Heart left ventricle (tissue), 13 donors: ENCODE measurements around the gene GPR32.

Experiments
- CTCF ChIP-seq, 12 donors: fragments of 200-600 bp; sonication (generic) in 4 of 12; IDR thresholded peaks; one replicate each; pipeline versions ENCODE4 v1.5.0 to v1.8.0; 2018 to 2022; ENCODE audit warnings: antibody characterized with exemption in 12 of 12, mild to moderate bottlenecking in 5 of 12
- POLR2A ChIP-seq, 2 donors: fragments of 450-650 bp; IDR thresholded peaks; one replicate each; pipeline ENCODE4 v1.6.1; 2017; ENCODE audit warnings: antibody characterized with exemption in 2 of 2, mild to moderate bottlenecking in 2 of 2, moderate library complexity in 2 of 2
- donor health status: ischemic (EF 13 %, LVEDD 7.1; RV severe dilation, severe dysfunction).
- donor health status: DM: no; HTN: yes; CAD: no.
- donor health status: DM: no; HTN: no; CAD: no.
- donor health status: ischemic (EF 25% LVEDD 6.9; RV normal size, moderate dysfunction).
- donor health status: ischemic (EF 25% LVEDD 5.7; RV mildly dilated, moderate dysfunction).
- donor health status: ischemic (EF 35%, LVEDD 5.7; RV mildly dilated, moderate dysfunction).
- donor health status: nonischemic (EF 11% LVEDD 7.7; RV severe dilation, severe dysfunction).
- donor health status: DM: yes; HTN: yes; CAD: no.
- donor health status: PGD.
- donor health status: ischemic (EF 29% LVEDD 5.4; RV normal size, mild dysfunction).
- donor health status: nonischemic (EF 23%, LVEDD 6.1; RV moderate dilation, normal function).

GRCh38 chr19:50794074-50794875 is 24.0 kb downstream of the GPR32 start:
- TF ChIP-seq CTCF (IDR thresholded peaks at IDR 0.05) (no peak), POLR2A (IDR thresholded peaks at IDR 0.05) (no peak)
